GM06990 (cell line): ENCODE measurements around the gene DPEP2.
"Not testable (repeated sequence)": the region's sequence is repeated elsewhere in the genome, so short reads cannot be mapped to it uniquely, and the experiment has no call there.

ENCODE experiments used
- DNase-seq: peaks from one replicate; pipeline ENCODE4 v3.0.0-alpha.2; 2011; ENCODE audit not compliant: insufficient read length; ENCODE audit errors: extremely low read depth
- H3K27me3 ChIP-seq: replicated peaks from 2 replicates; pipeline ENCODE4 v1.6.0; 2011; ENCODE audit warnings: low read length; ENCODE audit not compliant: control insufficient read depth, insufficient read depth
- H3K36me3 ChIP-seq: 2 replicates; pipeline ENCODE4 v1.5.1; 2011; ENCODE audit warnings: low read length; ENCODE audit not compliant: control insufficient read depth, insufficient read depth
- H3K4me3 ChIP-seq: replicated peaks from 2 replicates; pipeline ENCODE4 v1.5.1; 2011; ENCODE audit warnings: low read depth, mild to moderate bottlenecking, control low read depth, low read length
- CTCF ChIP-seq: IDR thresholded peaks from 2 replicates; pipeline ENCODE4 v1.5.1; 2011; ENCODE audit warnings: low read length, control low read depth, mild to moderate bottlenecking, inconsistent platforms; ENCODE audit not compliant: insufficient read depth, poor library complexity, severe bottlenecking

Gene DPEP2

DNA sequence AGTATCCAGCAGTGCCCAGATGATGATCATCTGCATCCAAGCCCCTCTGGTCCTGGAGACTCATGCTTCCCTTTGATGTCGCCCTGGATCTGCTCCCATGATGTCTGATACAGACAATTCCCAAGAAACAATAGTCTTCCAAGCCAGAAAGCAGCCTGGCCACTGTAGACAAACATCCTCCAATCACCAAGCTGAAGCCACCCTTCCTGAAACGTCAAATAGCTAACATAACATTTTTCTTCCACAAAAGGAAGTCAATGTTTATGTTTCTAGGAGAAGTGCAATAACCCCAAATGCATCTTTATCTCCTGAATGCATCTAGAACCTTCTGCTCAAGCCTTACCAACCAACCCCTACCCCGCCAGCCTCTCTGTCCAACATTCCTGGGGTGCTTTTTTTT is 1.2 kb upstream of the DPEP2 start:
- Histone ChIP-seq H3K27me3 (no peaks in the 10 kb centered on the region), H3K4me3 (no peak overlapping the region), H3K36me3 (no peaks in the 10 kb centered on the region)
- no peak for TF ChIP-seq CTCF
- DNase-seq = no peak

DNA sequence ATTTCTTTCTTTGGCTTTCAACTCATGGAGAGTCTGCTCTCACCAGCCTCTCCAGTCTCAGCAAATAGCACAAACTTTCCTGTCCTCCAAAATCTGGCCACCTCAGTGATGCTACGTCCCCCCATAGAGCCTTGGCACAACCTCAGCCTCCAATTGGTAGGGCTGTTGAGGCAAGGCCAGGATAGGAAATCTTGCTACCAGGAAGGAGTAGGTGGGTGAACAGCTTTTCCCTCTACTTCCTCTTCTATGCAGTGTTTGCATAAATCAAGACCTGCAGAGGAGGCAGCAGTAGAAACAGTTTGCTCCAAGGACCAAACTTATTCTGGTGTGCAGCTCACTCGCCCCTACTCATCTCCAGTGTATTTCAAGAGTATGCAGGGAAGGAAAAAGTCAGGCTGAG is 701 bp upstream of the DPEP2 start:
- H3K4me3 ChIP-seq = no peak overlapping the region
- H3K36me3 ChIP-seq = no peaks in the 10 kb centered on the region
- no peak for TF ChIP-seq CTCF
- no peak for DNase-seq
- no peaks in the 10 kb centered on the region for H3K27me3 ChIP-seq

DNA sequence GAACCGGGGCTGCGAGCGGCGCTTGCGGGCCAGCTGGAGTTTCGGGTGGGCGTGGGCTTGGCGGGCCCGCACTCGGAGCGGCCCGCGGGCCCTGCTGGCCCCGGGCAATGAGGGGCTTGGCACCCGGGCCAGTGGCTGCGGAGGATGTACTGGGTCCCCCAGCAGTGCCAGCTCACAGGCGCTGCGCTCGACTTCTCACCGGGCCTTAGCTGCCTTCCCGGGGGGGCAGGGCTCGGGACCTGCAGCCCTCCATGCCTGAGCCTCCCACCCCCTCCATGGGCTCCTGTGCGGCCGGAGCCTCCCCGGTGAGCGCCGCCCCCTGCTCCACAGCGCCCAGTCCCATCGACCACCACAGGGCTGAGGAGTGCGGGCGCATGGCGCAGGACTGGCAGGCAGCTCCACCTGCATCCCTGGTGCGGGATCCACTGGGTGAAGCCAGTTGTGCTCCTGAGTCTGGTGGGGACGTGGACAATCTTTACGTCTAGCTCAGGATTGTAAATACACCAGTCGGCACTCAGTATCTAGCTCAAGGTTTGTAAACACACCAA is 979 bp downstream of the DPEP2 start:
- H3K36me3 ChIP-seq, H3K27me3 ChIP-seq, H3K4me3 ChIP-seq, DNase-seq: not testable (repeated sequence)

GRCh38 chr16:67996666-67997065 is 2.6 kb downstream of the DPEP2 start:
- H3K27me3 ChIP-seq = no peaks in the 10 kb centered on the region
- no peak for TF ChIP-seq CTCF
- H3K4me3 ChIP-seq = no peak overlapping the region
- DNase-seq = no peak
- H3K36me3 ChIP-seq = no peaks in the 10 kb centered on the region

- Histone ChIP-seq H3K36me3 (no peaks in the 10 kb centered on the region), H3K4me3 (no peak overlapping the region), H3K27me3 (no peaks in the 10 kb centered on the region)
- TF ChIP-seq CTCF = no peak
- DNase-seq = peak; percentile 47
Observed at GRCh38 chr16:67995423-67995822, 3.9 kb downstream of the DPEP2 start.

DNA sequence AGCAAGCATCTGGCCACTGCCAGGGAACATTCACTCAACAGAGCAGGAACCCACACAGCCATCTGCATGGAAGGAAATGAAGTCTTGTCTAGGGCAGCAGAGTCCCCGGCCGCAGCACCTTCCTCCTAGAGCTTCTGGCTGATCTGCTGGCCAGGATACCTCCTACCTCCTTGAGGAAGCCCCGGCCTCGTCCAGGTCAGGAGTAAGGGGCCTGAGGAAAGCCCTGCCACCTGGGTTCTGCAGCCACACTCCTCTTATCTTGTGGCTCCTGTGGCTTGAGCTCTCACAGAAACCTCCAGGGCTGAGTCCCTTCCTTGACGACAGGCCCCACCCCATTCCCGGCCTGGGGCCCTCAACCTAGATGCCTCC is 5.3 kb downstream of the DPEP2 start:
- not testable (repeated sequence) for H3K4me3 ChIP-seq, H3K27me3 ChIP-seq, DNase-seq, H3K36me3 ChIP-seq
